Uterus (tissue), 2 donors: ENCODE measurements around the gene SSBP3.

Experiments
- CTCF ChIP-seq, 4 experiments: fragments of 200-600 bp in 2 of 4; fragments of 450-650 bp in 2 of 4; sonication (generic) in 2 of 4; IDR thresholded peaks; one replicate each; pipeline ENCODE4 v1.5.1; 2016 to 2019; ENCODE audit warnings: antibody characterized with exemption in 4 of 4, mild to moderate bottlenecking in 2 of 4, moderate library complexity in 1 of 4
- POLR2A ChIP-seq, 2 donors: fragments of 450-650 bp; IDR thresholded peaks; one replicate each; pipeline ENCODE4 v1.6.1; 2016; ENCODE audit warnings: antibody characterized with exemption in 2 of 2, mild to moderate bottlenecking in 1 of 2, moderate library complexity in 1 of 2

DNA sequence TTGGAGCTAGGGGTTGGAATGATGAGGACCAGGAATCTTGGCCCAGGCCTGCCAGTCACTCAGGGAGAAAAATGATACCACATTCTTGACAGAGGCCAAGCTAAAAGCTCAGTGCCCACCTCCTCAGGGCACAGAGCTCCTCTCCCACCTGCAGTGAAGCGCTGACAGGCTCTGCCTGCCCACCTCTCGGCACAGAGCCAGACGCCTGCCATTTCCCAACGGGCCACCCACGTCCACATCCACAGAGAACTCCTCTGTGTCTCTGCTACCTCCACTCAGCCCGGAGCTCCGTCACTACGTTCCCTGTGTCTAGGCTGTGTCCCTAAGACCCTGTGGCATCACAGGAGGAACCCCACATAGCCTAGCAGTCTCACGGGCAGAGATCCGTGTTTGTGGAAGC is 145.4 kb downstream of the SSBP3 start:
- no peak for TF ChIP-seq POLR2A (IDR thresholded peaks at IDR 0.05)
- TF ChIP-seq CTCF (IDR thresholded peaks at IDR 0.05), result no peak
